Body of pancreas (tissue), 4 donors: ENCODE measurements around the gene MESP2.

Experiments
- CTCF ChIP-seq, 7 experiments: fragments of 450-650 bp in 4 of 7; fragments of 200-600 bp in 3 of 7; sonication (generic) in 3 of 7; IDR thresholded peaks; one replicate each; pipeline ENCODE4 v1.5.1; 2016 to 2019; ENCODE audit warnings: antibody characterized with exemption in 7 of 7
- POLR2A ChIP-seq, 3 donors: fragments of 450-650 bp; IDR thresholded peaks; one replicate each; pipeline ENCODE4 v1.6.1; 2016; ENCODE audit warnings: antibody characterized with exemption in 3 of 3, mild to moderate bottlenecking in 2 of 3

GRCh38 chr15:89749054-89749453 lies 27.1 kb upstream of the MESP2 start:
- TF ChIP-seq CTCF (IDR thresholded peaks at IDR 0.05), result no peak
- no peak for TF ChIP-seq POLR2A (IDR thresholded peaks at IDR 0.05)
